ENCODE measurements around the gene TSPAN15. TPM values are rescaled to one million over a fixed set of nuclear protein-coding genes. Genes with fewer than 3 reads are reported as not detected.

The TSPAN15 gene
- total RNA-seq, 1 experiment from 2014 or later: 7.7 TPM

GRCh38 chr10:69455006-69455763 is 3.9 kb downstream of the TSPAN15 start:
- H2BK120ac ChIP-seq (ENCODE audit: low read depth, low read length, poor library complexity, severe bottlenecking): no peak overlapping the region
- H3T11ph ChIP-seq (ENCODE audit: low read length): no peak overlapping the region
- H3K18ac ChIP-seq (ENCODE audit: insufficient read length, low read depth, low read length): no peak overlapping the region
- H3K4me3 Mint-ChIP-seq: no peak overlapping the region
- H2BK5ac ChIP-seq (ENCODE audit: insufficient read length, low read length): no peak overlapping the region
- TF ChIP-seq, protein P1, sequence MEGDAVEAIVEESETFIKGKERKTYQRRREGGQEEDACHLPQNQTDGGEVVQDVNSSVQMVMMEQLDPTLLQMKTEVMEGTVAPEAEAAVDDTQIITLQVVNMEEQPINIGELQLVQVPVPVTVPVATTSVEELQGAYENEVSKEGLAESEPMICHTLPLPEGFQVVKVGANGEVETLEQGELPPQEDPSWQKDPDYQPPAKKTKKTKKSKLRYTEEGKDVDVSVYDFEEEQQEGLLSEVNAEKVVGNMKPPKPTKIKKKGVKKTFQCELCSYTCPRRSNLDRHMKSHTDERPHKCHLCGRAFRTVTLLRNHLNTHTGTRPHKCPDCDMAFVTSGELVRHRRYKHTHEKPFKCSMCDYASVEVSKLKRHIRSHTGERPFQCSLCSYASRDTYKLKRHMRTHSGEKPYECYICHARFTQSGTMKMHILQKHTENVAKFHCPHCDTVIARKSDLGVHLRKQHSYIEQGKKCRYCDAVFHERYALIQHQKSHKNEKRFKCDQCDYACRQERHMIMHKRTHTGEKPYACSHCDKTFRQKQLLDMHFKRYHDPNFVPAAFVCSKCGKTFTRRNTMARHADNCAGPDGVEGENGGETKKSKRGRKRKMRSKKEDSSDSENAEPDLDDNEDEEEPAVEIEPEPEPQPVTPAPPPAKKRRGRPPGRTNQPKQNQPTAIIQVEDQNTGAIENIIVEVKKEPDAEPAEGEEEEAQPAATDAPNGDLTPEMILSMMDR (conservative IDR thresholded peaks at IDR 0.05): no peak
- no peaks in the 10 kb centered on the region for H3K79me1 ChIP-seq (ENCODE audit: insufficient read depth, low read depth, low read length, poor library complexity, severe bottlenecking)
- no peak overlapping the region for H4K91ac ChIP-seq (ENCODE audit: insufficient read length, low read depth, low read length)
- H3K9ac ChIP-seq (ENCODE audit: extremely low read depth, insufficient read length, low read length): no peak overlapping the region
- no peak overlapping the region for H2AFZ ChIP-seq (ENCODE audit: low read length)
- H4K5ac ChIP-seq (ENCODE audit: insufficient read length, low read depth, low read length): no peak overlapping the region
- H2AK5ac ChIP-seq (ENCODE audit: insufficient read length, low read length): no peak overlapping the region
- H2BK15ac ChIP-seq (ENCODE audit: low read depth, low read length): no peak overlapping the region
- no peak overlapping the region for H3K4me2 ChIP-seq (ENCODE audit: insufficient read depth, insufficient read length, low read length)
- no peak overlapping the region for H3K27ac ChIP-seq (ENCODE audit: insufficient read length, low read depth, low read length)
- H2BK12ac ChIP-seq (ENCODE audit: insufficient read length, low read depth, low read length): no peak overlapping the region
- H3K23ac ChIP-seq (ENCODE audit: insufficient read length, low read depth, low read length): no peak overlapping the region
- no peaks in the 10 kb centered on the region for H4K20me1 ChIP-seq (ENCODE audit: control insufficient read depth, insufficient read depth, insufficient read length)
- peaks cover 38% of the 10 kb centered on the region for H3K27me3 Mint-ChIP-seq (ENCODE audit: low read depth)
- H3K27ac Mint-ChIP-seq: no peak overlapping the region
- H3K9me3 Mint-ChIP-seq: no peaks in the 10 kb centered on the region
- H2BK20ac ChIP-seq (ENCODE audit: low read depth, low read length, poor library complexity, severe bottlenecking): no peak overlapping the region
- H3K14ac ChIP-seq (ENCODE audit: insufficient read depth, low read length): no peak overlapping the region
- peaks cover 6 to 13% of the 10 kb centered on the region in 2 experiments for H3K4me1 Mint-ChIP-seq
- no CpG with 5 or more reads among the region's 10 CpGs for WGBS (ENCODE audit: extremely low coverage, insufficient read length, low lambda C conversion rate)
- H4K8ac ChIP-seq (replicated peaks; ENCODE audit: insufficient read length, low read depth, low read length): no peak overlapping the region
- no peaks in the 10 kb centered on the region for H3K4me1 ChIP-seq (ENCODE audit: insufficient read depth, low read length)
- H3K27me3 ChIP-seq (ENCODE audit: insufficient read depth, low read length): peaks cover 13% of the 10 kb centered on the region; the same call in 1 of the 2 replicates
- no peaks in the 10 kb centered on the region for H3K9me3 ChIP-seq (ENCODE audit: control insufficient read depth, low read depth, low read length)
- no peaks in the 10 kb centered on the region for H3K79me2 ChIP-seq (ENCODE audit: insufficient read depth, low read length)
- no peak for DNase-seq
- peaks cover 0 to 2% (median 0%) of the 10 kb centered on the region in 3 experiments; a peak in 2 of 7 replicates for H3K36me3 Mint-ChIP-seq (ENCODE audit: insufficient read depth in 1 of 3, low read depth in 3 of 3)
- no peak overlapping the region for H3K4ac ChIP-seq (ENCODE audit: low read depth, low read length)
- no peak overlapping the region for H3K56ac ChIP-seq (ENCODE audit: insufficient read length, low read depth, low read length)
- peaks cover 6% of the 10 kb centered on the region for H3K23me2 ChIP-seq (ENCODE audit: insufficient read length, low read depth, low read length, poor library complexity, severe bottlenecking)

All from H9 (cell line).